H9 (cell line): Measurements from ENCODE around the gene ADGRF5. TPM values are rescaled to one million over a fixed set of nuclear protein-coding genes. Genes with fewer than 3 reads are reported as not detected.

Source experiments
- DNase-seq: peaks from one replicate; pipeline ENCODE4 v3.0.0-alpha.2; 2017
- H2AFZ ChIP-seq: one replicate; pipeline ENCODE4 v1.6.1; 2013; ENCODE audit warnings: mild to moderate bottlenecking, low read length, control low read depth, moderate library complexity
- H2AK5ac ChIP-seq: 2 replicates; pipeline ENCODE4 v1.6.1; 2013; ENCODE audit warnings: low read length, control low read depth, mixed read lengths; ENCODE audit not compliant: insufficient read length
- H2BK120ac ChIP-seq: one replicate; pipeline ENCODE4 v1.6.1; 2013; ENCODE audit warnings: low read depth, mild to moderate bottlenecking, low read length, control low read depth, inconsistent platforms; ENCODE audit not compliant: poor library complexity, severe bottlenecking
- H2BK12ac ChIP-seq: 2 replicates; pipeline ENCODE4 v1.6.1; 2013; ENCODE audit warnings: low read length, control low read depth, mixed read lengths, low read depth; ENCODE audit not compliant: insufficient read length
- H2BK15ac ChIP-seq: 2 replicates; pipeline ENCODE4 v1.6.1; 2013; ENCODE audit warnings: low read depth, low read length, control low read depth
- H2BK20ac ChIP-seq: one replicate; pipeline ENCODE4 v1.6.1; 2013; ENCODE audit warnings: low read depth, mild to moderate bottlenecking, low read length, control low read depth, inconsistent platforms; ENCODE audit not compliant: poor library complexity, severe bottlenecking
- H2BK5ac ChIP-seq: 2 replicates; pipeline ENCODE4 v1.6.1; 2013; ENCODE audit warnings: low read length, control low read depth, mixed read lengths; ENCODE audit not compliant: insufficient read length
- H3K14ac ChIP-seq: 2 replicates; pipeline ENCODE4 v1.6.1; 2013; ENCODE audit warnings: low read length, control low read depth; ENCODE audit not compliant: insufficient read depth
- H3K18ac ChIP-seq: 2 replicates; pipeline ENCODE4 v1.6.1; 2013; ENCODE audit warnings: low read depth, mild to moderate bottlenecking, mixed read lengths, low read length, control low read depth; ENCODE audit not compliant: insufficient read length
- H3K23ac ChIP-seq: 2 replicates; pipeline ENCODE4 v1.6.1; 2013; ENCODE audit warnings: low read length, control low read depth, mixed read lengths, low read depth; ENCODE audit not compliant: insufficient read length
- H3K23me2 ChIP-seq: 2 replicates; pipeline ENCODE4 v1.6.1; 2013; ENCODE audit warnings: low read depth, mild to moderate bottlenecking, mixed read lengths, low read length, control low read depth; ENCODE audit not compliant: insufficient read length, poor library complexity, severe bottlenecking
- H3K27ac ChIP-seq: 2 replicates; pipeline ENCODE4 v1.5.1; 2013; ENCODE audit warnings: low read length, control low read depth, mixed read lengths, low read depth; ENCODE audit not compliant: insufficient read length
- H3K27me3 ChIP-seq: 2 replicates; pipeline ENCODE4 v1.6.1; 2013; ENCODE audit warnings: low read length, control low read depth, inconsistent platforms; ENCODE audit not compliant: insufficient read depth
- H3K4ac ChIP-seq: 2 replicates; pipeline ENCODE4 v1.6.1; 2013; ENCODE audit warnings: low read depth, mild to moderate bottlenecking, control low read depth, inconsistent platforms, low read length, moderate library complexity
- H3K4me1 ChIP-seq: 2 replicates; pipeline ENCODE4 v1.6.1; 2013; ENCODE audit warnings: low read length, control low read depth, inconsistent platforms; ENCODE audit not compliant: insufficient read depth
- H3K4me2 ChIP-seq: 2 replicates; pipeline ENCODE4 v1.6.1; 2013; ENCODE audit warnings: low read length, control low read depth, mixed read lengths; ENCODE audit not compliant: insufficient read length, insufficient read depth
- H3K56ac ChIP-seq: 2 replicates; pipeline ENCODE4 v1.6.1; 2013; ENCODE audit warnings: low read depth, mild to moderate bottlenecking, mixed read lengths, low read length, control low read depth; ENCODE audit not compliant: insufficient read length
- H3K79me1 ChIP-seq: 2 replicates; pipeline ENCODE4 v1.6.1; 2013; ENCODE audit warnings: low read depth, mild to moderate bottlenecking, moderate library complexity, low read length, control low read depth, inconsistent platforms; ENCODE audit not compliant: insufficient read depth, poor library complexity, severe bottlenecking
- H3K79me2 ChIP-seq: 2 replicates; pipeline ENCODE4 v1.6.1; 2013; ENCODE audit warnings: low read length, control low read depth, inconsistent platforms; ENCODE audit not compliant: insufficient read depth
- H3K9ac ChIP-seq: 2 replicates; pipeline ENCODE4 v1.6.1; 2013; ENCODE audit warnings: low read length, control low read depth, mixed read lengths; ENCODE audit not compliant: insufficient read length; ENCODE audit errors: extremely low read depth
- H3K9me3 ChIP-seq: one replicate; pipeline ENCODE4 v1.6.1; 2013; ENCODE audit warnings: low read depth, low read length, inconsistent platforms; ENCODE audit not compliant: control insufficient read depth
- H3T11ph ChIP-seq: one replicate; pipeline ENCODE4 v1.6.1; 2013; ENCODE audit warnings: mild to moderate bottlenecking, low read length, control low read depth, inconsistent platforms
- H4K20me1 ChIP-seq: one replicate; pipeline ENCODE4 v1.6.1; 2013; ENCODE audit not compliant: control insufficient read depth, insufficient read length, insufficient read depth
- H4K5ac ChIP-seq: 2 replicates; pipeline ENCODE4 v1.6.1; 2013; ENCODE audit warnings: low read depth, mild to moderate bottlenecking, mixed read lengths, low read length, control low read depth; ENCODE audit not compliant: insufficient read length
- H4K8ac ChIP-seq: replicated peaks from 2 replicates; pipeline ENCODE4 v1.6.1; 2013; ENCODE audit warnings: low read length, control low read depth, mixed read lengths, low read depth; ENCODE audit not compliant: insufficient read length
- H4K91ac ChIP-seq: 2 replicates; pipeline ENCODE4 v1.6.1; 2013; ENCODE audit warnings: low read depth, mild to moderate bottlenecking, moderate library complexity, mixed read lengths, low read length, control low read depth; ENCODE audit not compliant: insufficient read length
- H3K27ac Mint-ChIP-seq, 3 experiments: 2 replicates in 2 of 3; 3 replicates in 1 of 3; pipeline ENCODE4 v1.8.0; 2020 to 2021; ENCODE audit warnings: mixed read lengths in 3 of 3, mild to moderate bottlenecking in 1 of 3, moderate library complexity in 1 of 3
- H3K27me3 Mint-ChIP-seq: 2 replicates; pipeline ENCODE4 v1.8.0; 2021; ENCODE audit warnings: low read depth, mild to moderate bottlenecking, moderate library complexity, mixed read lengths
- H3K36me3 Mint-ChIP-seq, 3 experiments: 2 replicates in 2 of 3; 3 replicates in 1 of 3; pipeline ENCODE4 v1.8.0; 2020 to 2021; ENCODE audit warnings: low read depth in 3 of 3, mixed read lengths in 3 of 3; ENCODE audit not compliant: insufficient read depth in 1 of 3
- H3K4me1 Mint-ChIP-seq, 2 experiments: 2 replicates each; pipeline ENCODE4 v1.8.0; 2020; ENCODE audit warnings: mixed read lengths in 2 of 2
- H3K4me3 Mint-ChIP-seq, 2 experiments: 2 replicates in 1 of 2; 3 replicates in 1 of 2; pipeline ENCODE4 v1.8.0; 2020 to 2021; ENCODE audit warnings: mild to moderate bottlenecking in 2 of 2, mixed read lengths in 2 of 2, moderate library complexity in 1 of 2
- H3K9me3 Mint-ChIP-seq, 2 experiments: 2 replicates in 1 of 2; 3 replicates in 1 of 2; pipeline ENCODE4 v1.8.0; 2020; ENCODE audit warnings: mild to moderate bottlenecking in 2 of 2, mixed read lengths in 2 of 2, moderate library complexity in 1 of 2
- WGBS: extraction: QIAGEN DNeasy Blood & Tissue Kit; methylation state at CpG from one replicate; pipeline ENCODE4 v1.1.7; 2013; ENCODE audit warnings: missing lambda C conversion rate, low lambda C conversion rate, mixed read lengths; ENCODE audit not compliant: insufficient read length; ENCODE audit errors: extremely low coverage; 5-methylcytosine and 5-hydroxymethylcytosine counted together
- total RNA-seq: library from RNA; stranded (reverse); gene quantifications from 2 replicates; pipeline ENCODE4 v1.2.1, GENCODE V29; 2021
- TF ChIP-seq, protein P1 (sequence below): fragments of 200-600 bp; sonication (generic); conservative IDR thresholded peaks from 3 replicates; pipeline ENCODE4 v1.8.0; 2021; ENCODE audit warnings: antibody characterized with exemption, mild to moderate bottlenecking

ADGRF5 gene
- total RNA-seq, 1 experiment from 2014 or later = not detected

DNA sequence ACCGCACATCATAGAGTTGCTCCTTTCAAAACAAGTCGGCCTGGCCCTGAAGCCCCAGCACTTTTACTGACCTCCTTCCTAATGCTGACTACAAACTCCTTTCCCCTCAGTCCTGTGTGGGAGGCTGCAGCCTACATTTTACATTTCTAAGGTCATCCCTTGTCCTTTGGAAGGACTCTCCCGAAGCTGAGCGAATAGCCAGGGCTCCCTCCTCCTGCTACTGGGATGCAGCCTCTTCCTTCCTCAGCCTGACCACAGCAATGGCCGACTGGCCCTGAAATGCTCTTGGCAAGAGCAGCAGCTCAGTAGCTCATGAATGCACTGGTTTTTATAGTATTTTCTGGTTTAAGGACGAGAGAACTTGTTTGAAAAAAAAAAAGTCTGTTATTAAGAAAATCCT, 679 bp downstream of the ADGRF5 start:
- Histone ChIP-seq H3K4ac (no peak overlapping the region), H2BK12ac (no peak overlapping the region), H3K79me1 (no peaks in the 10 kb centered on the region), H3K4me2 (no peak overlapping the region), H4K91ac (no peak overlapping the region), H2BK15ac (no peak overlapping the region), H3K56ac (no peak overlapping the region), H3K23ac (no peak overlapping the region), H3K9me3 (no peaks in the 10 kb centered on the region), H3K27ac (no peak overlapping the region), H3K18ac (no peak overlapping the region), H3K79me2 (no peaks in the 10 kb centered on the region), H3K9ac (no peak overlapping the region), H4K20me1 (no peaks in the 10 kb centered on the region), H3K14ac (no peak overlapping the region), H2BK20ac (no peak overlapping the region), H4K8ac (no peak overlapping the region), H2AK5ac (no peak overlapping the region), H2BK5ac (no peak overlapping the region), H3K23me2 (no peaks in the 10 kb centered on the region), H3K4me1 (no peaks in the 10 kb centered on the region), H2AFZ (no peak overlapping the region), H4K5ac (no peak overlapping the region), H3K27me3 (no peaks in the 10 kb centered on the region), H3T11ph (no peak overlapping the region), H2BK120ac (no peak overlapping the region)
- peaks cover 5 to 6% of the 10 kb centered on the region in 2 experiments; a peak in 3 of 4 replicates for H3K4me1 Mint-ChIP-seq
- peak overlapping the region in 1 of 3 experiments; percentile 69; a peak in 1 of 7 replicates for H3K27ac Mint-ChIP-seq
- WGBS = no CpG with 5 or more reads among the region's 6 CpGs
- H3K9me3 Mint-ChIP-seq = no peaks in the 10 kb centered on the region; a peak in 1 of 5 replicates
- H3K4me3 Mint-ChIP-seq = no peak overlapping the region
- no peaks in the 10 kb centered on the region for H3K36me3 Mint-ChIP-seq
- DNase-seq = no peak
- TF ChIP-seq, protein P1, sequence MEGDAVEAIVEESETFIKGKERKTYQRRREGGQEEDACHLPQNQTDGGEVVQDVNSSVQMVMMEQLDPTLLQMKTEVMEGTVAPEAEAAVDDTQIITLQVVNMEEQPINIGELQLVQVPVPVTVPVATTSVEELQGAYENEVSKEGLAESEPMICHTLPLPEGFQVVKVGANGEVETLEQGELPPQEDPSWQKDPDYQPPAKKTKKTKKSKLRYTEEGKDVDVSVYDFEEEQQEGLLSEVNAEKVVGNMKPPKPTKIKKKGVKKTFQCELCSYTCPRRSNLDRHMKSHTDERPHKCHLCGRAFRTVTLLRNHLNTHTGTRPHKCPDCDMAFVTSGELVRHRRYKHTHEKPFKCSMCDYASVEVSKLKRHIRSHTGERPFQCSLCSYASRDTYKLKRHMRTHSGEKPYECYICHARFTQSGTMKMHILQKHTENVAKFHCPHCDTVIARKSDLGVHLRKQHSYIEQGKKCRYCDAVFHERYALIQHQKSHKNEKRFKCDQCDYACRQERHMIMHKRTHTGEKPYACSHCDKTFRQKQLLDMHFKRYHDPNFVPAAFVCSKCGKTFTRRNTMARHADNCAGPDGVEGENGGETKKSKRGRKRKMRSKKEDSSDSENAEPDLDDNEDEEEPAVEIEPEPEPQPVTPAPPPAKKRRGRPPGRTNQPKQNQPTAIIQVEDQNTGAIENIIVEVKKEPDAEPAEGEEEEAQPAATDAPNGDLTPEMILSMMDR = no peak
- H3K27me3 Mint-ChIP-seq = no peaks in the 10 kb centered on the region
